ENCODE results near the gene CADPS.

Gene CADPS

GRCh38 chr3:62835554-62836236, 39.5 kb downstream of the CADPS start:
- H3K4me3 ChIP-seq (ENCODE audit: low read depth, low read length): no peak overlapping the region
- DNase-seq (ENCODE audit: low read depth): no peak
- TF ChIP-seq CTCF (IDR thresholded peaks at IDR 0.05; ENCODE audit: insufficient read depth, low read depth, low read length, missing control alignments): no peak

- H3K4me3 ChIP-seq (ENCODE audit: low read depth, low read length): no peak overlapping the region
- DNase-seq (ENCODE audit: low read depth): peak; percentile 25
- peak; percentile 29 for TF ChIP-seq CTCF (IDR thresholded peaks at IDR 0.05; ENCODE audit: insufficient read depth, low read depth, low read length, missing control alignments)
These were observed 41.7 kb downstream of the CADPS start for GRCh38 chr3:62833538-62833937.

- DNase-seq (ENCODE audit: low read depth): no peak
- H3K4me3 ChIP-seq (ENCODE audit: low read depth, low read length): no peak overlapping the region
- TF ChIP-seq CTCF (IDR thresholded peaks at IDR 0.05; ENCODE audit: insufficient read depth, low read depth, low read length, missing control alignments): no peak
These were observed 42.7 kb downstream of the CADPS start for GRCh38 chr3:62832553-62832952.

GRCh38 chr3:62830727-62831322, 44.4 kb downstream of the CADPS start:
- DNase-seq (ENCODE audit: low read depth): no peak
- TF ChIP-seq CTCF (IDR thresholded peaks at IDR 0.05; ENCODE audit: insufficient read depth, low read depth, low read length, missing control alignments): no peak
- H3K4me3 ChIP-seq (ENCODE audit: low read depth, low read length): no peak overlapping the region

GRCh38 chr3:62827550-62827949, 47.7 kb downstream of the CADPS start:
- TF ChIP-seq CTCF (IDR thresholded peaks at IDR 0.05; ENCODE audit: insufficient read depth, low read depth, low read length, missing control alignments): no peak
- no peak overlapping the region for H3K4me3 ChIP-seq (ENCODE audit: low read depth, low read length)
- no peak for DNase-seq (ENCODE audit: low read depth)

GRCh38 chr3:62824965-62825592, 50.1 kb downstream of the CADPS start:
- DNase-seq (ENCODE audit: low read depth): no peak
- no peak for TF ChIP-seq CTCF (IDR thresholded peaks at IDR 0.05; ENCODE audit: insufficient read depth, low read depth, low read length, missing control alignments)
- H3K4me3 ChIP-seq (ENCODE audit: low read depth, low read length): no peak overlapping the region
